GM21381 (cell line): ENCODE measurements around the gene SLC24A3.

Source experiments
- ATAC-seq: cut with Tn5 transposase; IDR thresholded peaks from one replicate; pipeline ENCODE4 v1.9.1; 2021; ENCODE audit warnings: mild to moderate bottlenecking, moderate library complexity; ENCODE audit not compliant: unreplicated experiment

SLC24A3 gene

GRCh38 chr20:19493794-19494495, 281.5 kb downstream of the SLC24A3 start:
- no peak for ATAC-seq

GRCh38 chr20:19495905-19496703, 283.7 kb downstream of the SLC24A3 start:
- no peak for ATAC-seq

GRCh38 chr20:19497064-19497463, 284.6 kb downstream of the SLC24A3 start:
- ATAC-seq: no peak

- no peak for ATAC-seq
Measured at GRCh38 chr20:19498756-19499155, 286.3 kb downstream of the SLC24A3 start.

GRCh38 chr20:19501476-19502115, 289.2 kb downstream of the SLC24A3 start:
- no peak for ATAC-seq

GRCh38 chr20:19502169-19502568, 289.7 kb downstream of the SLC24A3 start:
- no peak for ATAC-seq

GRCh38 chr20:19504251-19504650, 291.8 kb downstream of the SLC24A3 start:
- no peak for ATAC-seq

- ATAC-seq: no peak
Measured at GRCh38 chr20:19506021-19506420, 293.6 kb downstream of the SLC24A3 start.

GRCh38 chr20:19508449-19508848, 296.0 kb downstream of the SLC24A3 start:
- ATAC-seq: no peak

- ATAC-seq: no peak
Measured at GRCh38 chr20:19510611-19511010, 298.2 kb downstream of the SLC24A3 start.

- no peak for ATAC-seq
Measured at GRCh38 chr20:19511931-19512330, 299.5 kb downstream of the SLC24A3 start.

- ATAC-seq: no peak
Measured at GRCh38 chr20:19512886-19513677, 300.6 kb downstream of the SLC24A3 start.

GRCh38 chr20:19515074-19515473, 302.6 kb downstream of the SLC24A3 start:
- no peak for ATAC-seq

GRCh38 chr20:19519466-19519865, 307.0 kb downstream of the SLC24A3 start:
- no peak for ATAC-seq

- no peak for ATAC-seq
Measured at GRCh38 chr20:19520261-19520660, 307.8 kb downstream of the SLC24A3 start.

- ATAC-seq: no peak
Measured at GRCh38 chr20:19522071-19522801, 309.8 kb downstream of the SLC24A3 start.

GRCh38 chr20:19522836-19523590, 310.6 kb downstream of the SLC24A3 start:
- no peak for ATAC-seq

- no peak for ATAC-seq
Measured at GRCh38 chr20:19524691-19525090, 312.2 kb downstream of the SLC24A3 start.

GRCh38 chr20:19527509-19527908, 315.1 kb downstream of the SLC24A3 start:
- no peak for ATAC-seq
